ENCODE measurements around the gene SLC6A11. TPM values are rescaled to one million over a fixed set of nuclear protein-coding genes. Genes with fewer than 3 reads are reported as not detected.

The SLC6A11 gene
- total RNA-seq, 4 donors from 2014 or later = 6.2 to 13.4 (median 9.5) TPM

- no peak for DNase-seq
- Histone ChIP-seq H3K9me3 (peaks cover 0 to 6% (median 0%) of the 10 kb centered on the region in 3 donors), H3K27ac (no peak overlapping the region), H3K36me3 (peaks cover 0 to 21% (median 0%) of the 10 kb centered on the region in 3 donors), H3K4me3 (no peak overlapping the region), H3K4me1 (no peaks in the 10 kb centered on the region), H3K27me3 (no peaks in the 10 kb centered on the region)
- 85 to 88% methylated on average over 5 of the region's 5 CpGs for WGBS, 2 donors
- TF ChIP-seq CTCF (IDR thresholded peaks at IDR 0.05) = no peak
- intact Hi-C loops (cut with DNase I) = no loop called here
Measured at GRCh38 chr3:10822708-10823515, 6.9 kb downstream of the SLC6A11 start.

- Histone ChIP-seq H3K4me1 (no peaks in the 10 kb centered on the region), H3K4me3 (no peak overlapping the region), H3K27me3 (no peaks in the 10 kb centered on the region), H3K36me3 (peaks cover 0 to 21% (median 0%) of the 10 kb centered on the region in 3 donors), H3K9me3 (peaks cover 0 to 6% (median 0%) of the 10 kb centered on the region in 3 donors), H3K27ac (no peak overlapping the region)
- no peak for DNase-seq
- TF ChIP-seq CTCF (IDR thresholded peaks at IDR 0.05) (no peak), POLR2A (IDR thresholded peaks at IDR 0.05) (no peak)
- intact Hi-C loops (cut with DNase I) = no loop called here
- 86 to 100% methylated on average over 1 to 2 of the region's 2 CpGs for WGBS, 2 donors
Measured at GRCh38 chr3:10823516-10823818, 7.4 kb downstream of the SLC6A11 start.

- Histone ChIP-seq H3K36me3 (peaks cover 0 to 27% (median 0%) of the 10 kb centered on the region in 3 donors), H3K4me1 (no peaks in the 10 kb centered on the region), H3K4me3 (no peak overlapping the region), H3K27ac (no peak overlapping the region), H3K9me3 (peaks cover 0 to 6% (median 0%) of the 10 kb centered on the region in 3 donors), H3K27me3 (no peaks in the 10 kb centered on the region)
- intact Hi-C loops (cut with DNase I) = no loop called here
- TF ChIP-seq CTCF (IDR thresholded peaks at IDR 0.05) (no peak), POLR2A (IDR thresholded peaks at IDR 0.05) (no peak)
- WGBS, 2 donors = 93 to 100% methylated on average over 1 of the region's 1 CpG
- no peak for DNase-seq
Measured at GRCh38 chr3:10824468-10824867, 8.4 kb downstream of the SLC6A11 start.

GRCh38 chr3:10833855-10834414, 17.9 kb downstream of the SLC6A11 start:
- WGBS, 2 donors = 73 to 82% methylated on average over 2 to 3 of the region's 3 CpGs
- intact Hi-C loops (cut with DNase I) = no loop called here
- no peak overlapping the region for H3K27ac ChIP-seq

More at GRCh38 chr3:10833855-10834414, 17.9 kb downstream of the SLC6A11 start:
- TF ChIP-seq CTCF (IDR thresholded peaks at IDR 0.05) (no peak), POLR2A (IDR thresholded peaks at IDR 0.05) (no peak)
- DNase-seq = no peak
- Histone ChIP-seq H3K27me3 (no peaks in the 10 kb centered on the region), H3K9me3 (no peaks in the 10 kb centered on the region), H3K4me3 (no peak overlapping the region), H3K4me1 (no peaks in the 10 kb centered on the region), H3K36me3 (peaks cover 0 to 6% (median 0%) of the 10 kb centered on the region in 3 donors)

All from esophagus squamous epithelium (tissue), 5 donors.